GM12873 (cell line): ENCODE results near the gene OR2T34.
"Not testable (repeated sequence)": the region's sequence is repeated elsewhere in the genome, so short reads cannot be mapped to it uniquely, and the experiment has no call there.

Experiments used
- TF ChIP-seq, protein P1 (sequence below): IDR thresholded peaks from 2 replicates; pipeline ENCODE4 v1.5.1; 2012; ENCODE audit warnings: low read depth, mild to moderate bottlenecking, moderate library complexity, low read length, control low read depth; ENCODE audit not compliant: insufficient read depth; ENCODE audit errors: missing control alignments

Gene OR2T34

DNA sequence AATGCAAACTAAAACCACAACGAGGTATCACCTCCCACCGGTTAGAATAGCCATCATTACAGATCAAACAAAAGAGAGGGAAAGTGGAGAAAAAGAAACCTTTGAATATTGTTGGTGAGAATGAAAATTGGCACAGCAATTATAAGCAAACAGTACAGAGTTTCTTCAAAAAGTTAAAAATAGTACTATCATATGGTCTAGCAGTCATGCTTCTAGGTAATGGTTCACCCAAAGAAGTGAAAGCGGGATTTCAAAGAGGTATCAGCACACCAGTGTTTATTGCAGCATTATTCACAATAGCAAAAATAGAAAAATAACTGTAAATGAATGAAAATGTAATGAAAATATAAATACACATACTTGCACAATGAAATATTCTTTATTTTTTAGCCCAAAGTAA is 14.8 kb upstream of the OR2T34 start:
- TF ChIP-seq, protein P1, sequence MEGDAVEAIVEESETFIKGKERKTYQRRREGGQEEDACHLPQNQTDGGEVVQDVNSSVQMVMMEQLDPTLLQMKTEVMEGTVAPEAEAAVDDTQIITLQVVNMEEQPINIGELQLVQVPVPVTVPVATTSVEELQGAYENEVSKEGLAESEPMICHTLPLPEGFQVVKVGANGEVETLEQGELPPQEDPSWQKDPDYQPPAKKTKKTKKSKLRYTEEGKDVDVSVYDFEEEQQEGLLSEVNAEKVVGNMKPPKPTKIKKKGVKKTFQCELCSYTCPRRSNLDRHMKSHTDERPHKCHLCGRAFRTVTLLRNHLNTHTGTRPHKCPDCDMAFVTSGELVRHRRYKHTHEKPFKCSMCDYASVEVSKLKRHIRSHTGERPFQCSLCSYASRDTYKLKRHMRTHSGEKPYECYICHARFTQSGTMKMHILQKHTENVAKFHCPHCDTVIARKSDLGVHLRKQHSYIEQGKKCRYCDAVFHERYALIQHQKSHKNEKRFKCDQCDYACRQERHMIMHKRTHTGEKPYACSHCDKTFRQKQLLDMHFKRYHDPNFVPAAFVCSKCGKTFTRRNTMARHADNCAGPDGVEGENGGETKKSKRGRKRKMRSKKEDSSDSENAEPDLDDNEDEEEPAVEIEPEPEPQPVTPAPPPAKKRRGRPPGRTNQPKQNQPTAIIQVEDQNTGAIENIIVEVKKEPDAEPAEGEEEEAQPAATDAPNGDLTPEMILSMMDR, result no peak

DNA sequence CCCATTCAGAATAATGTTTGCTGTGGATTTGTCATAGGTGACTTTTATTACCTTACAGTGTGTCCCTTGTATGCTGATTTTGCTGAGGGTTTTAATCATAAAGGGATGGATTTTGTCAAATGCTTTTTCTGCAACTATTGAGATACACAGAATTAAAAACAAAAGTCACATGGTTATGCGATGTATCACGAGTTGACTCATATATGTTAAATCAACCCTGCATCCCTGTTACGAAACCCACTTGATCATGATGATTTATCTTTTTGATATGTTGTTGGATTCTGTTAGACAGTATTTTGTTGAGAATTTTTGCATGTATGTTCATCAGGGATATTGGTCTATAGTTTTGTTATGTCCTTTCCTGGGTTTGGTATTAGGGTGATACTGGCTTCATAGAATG is 10.7 kb upstream of the OR2T34 start:
- TF ChIP-seq, protein P1, result no peak

DNA sequence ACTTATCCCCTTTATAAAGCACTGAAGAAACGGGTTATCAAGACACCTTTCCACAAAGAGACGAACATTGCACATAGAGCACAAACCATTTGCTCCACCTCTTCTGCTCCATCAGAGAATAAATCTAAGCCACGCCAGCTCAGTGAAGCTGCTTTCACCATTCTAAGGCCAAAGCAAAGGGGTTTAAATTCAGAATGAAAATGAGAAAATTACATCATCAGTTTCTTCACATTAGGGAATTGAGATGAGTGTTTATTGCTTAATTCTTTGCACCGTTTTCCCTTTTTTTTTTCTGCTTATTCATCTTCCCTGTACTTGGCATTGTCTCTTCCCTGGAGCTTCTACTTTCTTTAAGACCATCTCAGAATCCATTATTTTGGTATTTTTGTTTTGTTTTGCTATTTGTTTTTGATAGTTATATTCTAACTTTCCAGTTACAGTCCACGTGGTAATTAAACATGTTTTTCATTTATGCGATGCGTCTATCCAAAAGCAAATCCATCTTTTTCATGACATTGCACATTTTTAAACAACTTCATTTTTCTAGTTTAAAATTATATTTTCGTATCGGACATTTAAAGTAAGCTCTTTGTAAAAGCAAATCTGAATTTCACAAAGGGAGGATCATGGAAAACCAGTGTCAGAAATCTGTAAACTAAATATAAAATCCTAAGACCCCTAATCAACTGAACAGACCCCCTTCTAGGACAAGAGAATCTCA is 1.9 kb upstream of the OR2T34 start:
- TF ChIP-seq, protein P1, result no peak

DNA sequence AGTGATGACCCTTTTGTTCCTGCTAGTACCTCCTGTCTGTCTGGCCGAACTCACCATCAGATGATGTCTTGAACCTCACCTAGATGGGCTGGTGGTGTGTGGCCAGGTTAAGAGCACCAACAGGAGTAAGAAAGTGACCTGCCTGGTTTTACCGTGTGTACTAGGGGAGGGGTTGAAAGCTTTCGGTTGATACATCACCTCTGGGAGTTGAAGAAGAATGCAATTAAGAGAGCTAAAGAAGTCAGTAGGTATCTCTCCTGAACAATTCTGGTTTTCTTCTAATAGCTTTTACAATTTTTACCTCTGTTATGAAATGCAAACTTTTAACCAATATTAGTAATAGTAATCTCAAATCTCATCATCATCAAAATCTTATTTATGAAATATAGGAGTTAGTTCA is 11.9 kb downstream of the OR2T34 start, which contains the start of gene OR2T29:
Gene OR2T29 (minus strand): TSS at position 101 of the 400 bp plus-strand sequence. CDS start 3,281 bp downstream, outside the sequence.
- TF ChIP-seq, protein P1, result not testable (repeated sequence)
